Measurements from ENCODE around the gene TNPO1. TPM values are rescaled to one million over a fixed set of nuclear protein-coding genes. Genes with fewer than 3 reads are reported as not detected.

Gene TNPO1
- total and polyA plus RNA-seq, 4 donors: 5.7 to 95.8 (median 29.2) TPM

DNA sequence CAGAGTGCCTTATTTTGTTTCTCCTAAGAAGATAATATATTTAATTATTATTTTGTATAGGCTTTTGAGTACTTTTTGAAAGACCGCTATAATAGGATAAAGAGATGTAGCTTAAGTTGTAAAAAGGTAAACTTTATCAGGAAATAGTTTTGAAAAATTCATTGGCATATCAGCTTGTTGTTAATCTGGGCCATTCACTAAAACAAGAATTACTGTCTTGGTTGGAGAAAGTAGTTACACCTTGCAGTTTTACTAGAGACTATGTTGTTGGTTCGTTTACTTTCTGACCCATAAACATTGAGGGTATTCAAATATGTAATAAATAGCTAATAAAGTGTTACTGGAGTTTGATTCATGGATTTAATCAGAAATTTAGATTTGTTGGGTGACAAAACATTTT is 33.7 kb downstream of the TNPO1 start (continued):
- no peak for TF ChIP-seq EGR1 (IDR thresholded peaks at IDR 0.05; ENCODE audit: low read depth in 2 of 2)
- no peak for TF ChIP-seq NR2F2 (IDR thresholded peaks at IDR 0.05)

DNA sequence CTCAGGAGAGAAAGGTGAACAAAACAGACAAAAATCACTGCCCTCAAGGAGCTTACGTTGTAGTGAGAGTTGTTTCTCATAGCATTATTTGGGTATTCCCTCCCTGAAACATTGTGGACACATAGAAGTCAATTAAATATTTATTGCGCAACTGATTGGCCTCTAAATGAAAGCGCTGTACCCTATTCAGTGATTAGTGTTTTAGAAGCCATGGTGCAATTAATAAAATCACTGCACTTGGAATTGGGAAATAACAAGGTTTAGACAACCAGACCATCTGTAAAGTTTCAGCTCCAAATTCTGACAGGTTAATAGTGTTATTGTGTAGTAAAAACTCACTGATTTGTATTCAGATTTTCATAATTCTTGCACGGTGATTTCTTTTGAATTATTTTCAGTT is 35.9 kb downstream of the TNPO1 start:
- TF ChIP-seq HNF4G (IDR thresholded peaks at IDR 0.05) (no peak), FOXA2 (IDR thresholded peaks at IDR 0.05) (no peak)
- TF ChIP-seq, protein P1, sequence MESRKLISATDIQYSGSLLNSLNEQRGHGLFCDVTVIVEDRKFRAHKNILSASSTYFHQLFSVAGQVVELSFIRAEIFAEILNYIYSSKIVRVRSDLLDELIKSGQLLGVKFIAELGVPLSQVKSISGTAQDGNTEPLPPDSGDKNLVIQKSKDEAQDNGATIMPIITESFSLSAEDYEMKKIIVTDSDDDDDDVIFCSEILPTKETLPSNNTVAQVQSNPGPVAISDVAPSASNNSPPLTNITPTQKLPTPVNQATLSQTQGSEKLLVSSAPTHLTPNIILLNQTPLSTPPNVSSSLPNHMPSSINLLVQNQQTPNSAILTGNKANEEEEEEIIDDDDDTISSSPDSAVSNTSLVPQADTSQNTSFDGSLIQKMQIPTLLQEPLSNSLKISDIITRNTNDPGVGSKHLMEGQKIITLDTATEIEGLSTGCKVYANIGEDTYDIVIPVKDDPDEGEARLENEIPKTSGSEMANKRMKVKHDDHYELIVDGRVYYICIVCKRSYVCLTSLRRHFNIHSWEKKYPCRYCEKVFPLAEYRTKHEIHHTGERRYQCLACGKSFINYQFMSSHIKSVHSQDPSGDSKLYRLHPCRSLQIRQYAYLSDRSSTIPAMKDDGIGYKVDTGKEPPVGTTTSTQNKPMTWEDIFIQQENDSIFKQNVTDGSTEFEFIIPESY (IDR thresholded peaks at IDR 0.05): no peak
- Histone ChIP-seq H3K27me3 (ENCODE audit: control insufficient read depth in 4 of 4, insufficient read depth in 4 of 4, low read length in 3 of 4) (no peaks in the 10 kb centered on the region), H3K36me3 (ENCODE audit: control insufficient read depth in 4 of 4, insufficient read depth in 3 of 4, low read depth in 1 of 4, low read length in 3 of 4) (peaks cover 4 to 20% (median 12%) of the 10 kb centered on the region in 4 donors), H3K4me3 (ENCODE audit: low read depth in 1 of 3, low read length in 3 of 3) (no peak overlapping the region), H3K9ac (ENCODE audit: low read depth in 1 of 2, low read length in 2 of 2) (no peak overlapping the region), H3K27ac (ENCODE audit: low read depth in 1 of 2, low read length in 2 of 2) (no peak overlapping the region), H3K9me3 (ENCODE audit: control insufficient read depth in 4 of 4, low read length in 3 of 4) (no peaks in the 10 kb centered on the region), H3K4me1 (ENCODE audit: control insufficient read depth in 4 of 4, insufficient read depth in 4 of 4, low read length in 3 of 4) (peaks cover 1 to 25% (median 22%) of the 10 kb centered on the region in 4 donors)
- WGBS: 85% methylated on average over 4 of the region's 4 CpGs
- DNase-seq (ENCODE audit: low spot score): no peak

DNA sequence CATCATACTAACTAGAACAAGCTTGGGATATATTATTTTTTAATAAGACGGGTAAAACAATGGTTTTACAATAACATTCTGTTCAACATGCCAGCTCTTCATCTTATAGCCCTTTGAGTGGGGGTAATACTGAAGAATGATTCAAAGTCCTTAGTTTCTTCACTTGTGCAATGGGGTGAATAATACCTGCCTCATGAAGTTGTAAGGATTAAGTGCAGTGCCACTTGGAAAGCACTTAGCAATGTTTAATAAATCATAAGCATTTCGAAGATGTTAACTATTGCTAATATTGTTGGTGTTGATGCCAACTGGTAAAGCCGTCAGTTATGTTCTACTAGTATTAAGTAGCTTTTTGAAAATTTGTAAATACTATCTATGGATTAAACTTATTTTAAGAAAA is 38.0 kb downstream of the TNPO1 start:
- Histone ChIP-seq H3K27me3 (ENCODE audit: control insufficient read depth in 4 of 4, insufficient read depth in 4 of 4, low read length in 3 of 4) (no peaks in the 10 kb centered on the region), H3K4me1 (ENCODE audit: control insufficient read depth in 4 of 4, insufficient read depth in 4 of 4, low read length in 3 of 4) (peaks cover 1 to 15% (median 12%) of the 10 kb centered on the region in 4 donors), H3K36me3 (ENCODE audit: control insufficient read depth in 4 of 4, insufficient read depth in 3 of 4, low read depth in 1 of 4, low read length in 3 of 4) (peaks cover 5 to 25% (median 16%) of the 10 kb centered on the region in 4 donors), H3K4me3 (ENCODE audit: low read depth in 1 of 3, low read length in 3 of 3) (no peak overlapping the region), H3K27ac (ENCODE audit: low read depth in 1 of 2, low read length in 2 of 2) (no peak overlapping the region), H3K9ac (ENCODE audit: low read depth in 1 of 2, low read length in 2 of 2) (no peak overlapping the region), H3K9me3 (ENCODE audit: control insufficient read depth in 4 of 4, low read length in 3 of 4) (no peaks in the 10 kb centered on the region)
- no peak for DNase-seq (ENCODE audit: low spot score)
- TF ChIP-seq, protein P2, sequence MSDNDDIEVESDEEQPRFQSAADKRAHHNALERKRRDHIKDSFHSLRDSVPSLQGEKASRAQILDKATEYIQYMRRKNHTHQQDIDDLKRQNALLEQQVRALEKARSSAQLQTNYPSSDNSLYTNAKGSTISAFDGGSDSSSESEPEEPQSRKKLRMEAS (IDR thresholded peaks at IDR 0.05): no peak
- TF ChIP-seq TAF1 (conservative IDR thresholded peaks at IDR 0.05): no peak
- no peak for TF ChIP-seq EGR1 (IDR thresholded peaks at IDR 0.05; ENCODE audit: low read depth in 2 of 2)
- no peak for TF ChIP-seq RAD21 (IDR thresholded peaks at IDR 0.05)
- TF ChIP-seq SP1 (IDR thresholded peaks at IDR 0.05): no peak
- no peak for TF ChIP-seq HNF4A (conservative IDR thresholded peaks at IDR 0.05)
- no peak for TF ChIP-seq HNF4G (IDR thresholded peaks at IDR 0.05)
- TF ChIP-seq RXRA (IDR thresholded peaks at IDR 0.05): no peak
- TF ChIP-seq JUND (IDR thresholded peaks at IDR 0.05): no peak
- no peak for TF ChIP-seq YY1 (IDR thresholded peaks at IDR 0.05)
- no peak for TF ChIP-seq NR2F2 (IDR thresholded peaks at IDR 0.05)
- TF ChIP-seq GABPA (IDR thresholded peaks at IDR 0.05 in 1 of 2, conservative IDR thresholded peaks at IDR 0.05 in 1 of 2): no peak
- TF ChIP-seq, protein P1 (IDR thresholded peaks at IDR 0.05): no peak
- no peak for TF ChIP-seq FOXA1 (IDR thresholded peaks at IDR 0.05)
- TF ChIP-seq, protein P3, sequence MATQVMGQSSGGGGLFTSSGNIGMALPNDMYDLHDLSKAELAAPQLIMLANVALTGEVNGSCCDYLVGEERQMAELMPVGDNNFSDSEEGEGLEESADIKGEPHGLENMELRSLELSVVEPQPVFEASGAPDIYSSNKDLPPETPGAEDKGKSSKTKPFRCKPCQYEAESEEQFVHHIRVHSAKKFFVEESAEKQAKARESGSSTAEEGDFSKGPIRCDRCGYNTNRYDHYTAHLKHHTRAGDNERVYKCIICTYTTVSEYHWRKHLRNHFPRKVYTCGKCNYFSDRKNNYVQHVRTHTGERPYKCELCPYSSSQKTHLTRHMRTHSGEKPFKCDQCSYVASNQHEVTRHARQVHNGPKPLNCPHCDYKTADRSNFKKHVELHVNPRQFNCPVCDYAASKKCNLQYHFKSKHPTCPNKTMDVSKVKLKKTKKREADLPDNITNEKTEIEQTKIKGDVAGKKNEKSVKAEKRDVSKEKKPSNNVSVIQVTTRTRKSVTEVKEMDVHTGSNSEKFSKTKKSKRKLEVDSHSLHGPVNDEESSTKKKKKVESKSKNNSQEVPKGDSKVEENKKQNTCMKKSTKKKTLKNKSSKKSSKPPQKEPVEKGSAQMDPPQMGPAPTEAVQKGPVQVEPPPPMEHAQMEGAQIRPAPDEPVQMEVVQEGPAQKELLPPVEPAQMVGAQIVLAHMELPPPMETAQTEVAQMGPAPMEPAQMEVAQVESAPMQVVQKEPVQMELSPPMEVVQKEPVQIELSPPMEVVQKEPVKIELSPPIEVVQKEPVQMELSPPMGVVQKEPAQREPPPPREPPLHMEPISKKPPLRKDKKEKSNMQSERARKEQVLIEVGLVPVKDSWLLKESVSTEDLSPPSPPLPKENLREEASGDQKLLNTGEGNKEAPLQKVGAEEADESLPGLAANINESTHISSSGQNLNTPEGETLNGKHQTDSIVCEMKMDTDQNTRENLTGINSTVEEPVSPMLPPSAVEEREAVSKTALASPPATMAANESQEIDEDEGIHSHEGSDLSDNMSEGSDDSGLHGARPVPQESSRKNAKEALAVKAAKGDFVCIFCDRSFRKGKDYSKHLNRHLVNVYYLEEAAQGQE (IDR thresholded peaks at IDR 0.05): no peak
- TF ChIP-seq FOXA2 (IDR thresholded peaks at IDR 0.05): no peak
- TF ChIP-seq, protein P4, sequence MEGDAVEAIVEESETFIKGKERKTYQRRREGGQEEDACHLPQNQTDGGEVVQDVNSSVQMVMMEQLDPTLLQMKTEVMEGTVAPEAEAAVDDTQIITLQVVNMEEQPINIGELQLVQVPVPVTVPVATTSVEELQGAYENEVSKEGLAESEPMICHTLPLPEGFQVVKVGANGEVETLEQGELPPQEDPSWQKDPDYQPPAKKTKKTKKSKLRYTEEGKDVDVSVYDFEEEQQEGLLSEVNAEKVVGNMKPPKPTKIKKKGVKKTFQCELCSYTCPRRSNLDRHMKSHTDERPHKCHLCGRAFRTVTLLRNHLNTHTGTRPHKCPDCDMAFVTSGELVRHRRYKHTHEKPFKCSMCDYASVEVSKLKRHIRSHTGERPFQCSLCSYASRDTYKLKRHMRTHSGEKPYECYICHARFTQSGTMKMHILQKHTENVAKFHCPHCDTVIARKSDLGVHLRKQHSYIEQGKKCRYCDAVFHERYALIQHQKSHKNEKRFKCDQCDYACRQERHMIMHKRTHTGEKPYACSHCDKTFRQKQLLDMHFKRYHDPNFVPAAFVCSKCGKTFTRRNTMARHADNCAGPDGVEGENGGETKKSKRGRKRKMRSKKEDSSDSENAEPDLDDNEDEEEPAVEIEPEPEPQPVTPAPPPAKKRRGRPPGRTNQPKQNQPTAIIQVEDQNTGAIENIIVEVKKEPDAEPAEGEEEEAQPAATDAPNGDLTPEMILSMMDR (IDR thresholded peaks at IDR 0.05; ENCODE audit: low read depth, low read length, missing input control): no peak
- TF ChIP-seq, protein P5, sequence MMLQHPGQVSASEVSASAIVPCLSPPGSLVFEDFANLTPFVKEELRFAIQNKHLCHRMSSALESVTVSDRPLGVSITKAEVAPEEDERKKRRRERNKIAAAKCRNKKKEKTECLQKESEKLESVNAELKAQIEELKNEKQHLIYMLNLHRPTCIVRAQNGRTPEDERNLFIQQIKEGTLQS (IDR thresholded peaks at IDR 0.05): no peak
- 96% methylated on average over 3 of the region's 3 CpGs for WGBS
